ENCODE results near the gene FKTN. TPM values are rescaled to one million over a fixed set of nuclear protein-coding genes. Genes with fewer than 3 reads are reported as not detected.
A peak's percentile ranks its signal among the peaks of the same experiment; 100 is the strongest.

The FKTN gene
- total and polyA plus RNA-seq, 9 of the 15 experiments (the other 6 are each of a cell fraction or from before 2014, with no cell fraction given) = 5.4 to 16.3 (median 10.4) TPM

- no peak for TF ChIP-seq CREB1 (IDR thresholded peaks at IDR 0.05)
- TF ChIP-seq CREB1 (CRISPR knock-in tag; IDR thresholded peaks at IDR 0.05) = peak; percentile 66
- peak; percentile 80 for TF ChIP-seq KLF1 (tag; IDR thresholded peaks at IDR 0.05)
- no peak for TF ChIP-seq SMARCB1 (IDR thresholded peaks at IDR 0.05; ENCODE audit: insufficient read length, low read depth)
- TF ChIP-seq FOXK1 (CRISPR knock-in tag; IDR thresholded peaks at IDR 0.05; ENCODE audit: borderline replicate concordance) = 0 out of 2 replicates have a peak, but pooled peaks have one; percentile 71
- TF ChIP-seq ARID2 (IDR thresholded peaks at IDR 0.05) = 0 out of 2 replicates have a peak, but pooled peaks have one; percentile 25
- no peak for TF ChIP-seq ZNF583 (CRISPR knock-in tag; IDR thresholded peaks at IDR 0.05)
- no peak for TF ChIP-seq HCFC1 (IDR thresholded peaks at IDR 0.05; ENCODE audit: low read depth, low read length)
- TF ChIP-seq ZNF592 (IDR thresholded peaks at IDR 0.05) = peak; percentile 82
- 0 out of 2 replicates have a peak, but pooled peaks have one; percentile 0 for TF ChIP-seq RERE (CRISPR knock-in tag; IDR thresholded peaks at IDR 0.05; ENCODE audit: borderline replicate concordance)
- 0 out of 4 replicates have a peak, but pooled peaks of 1 of the 2 experiments have one; percentile 65 for TF ChIP-seq MLX (CRISPR knock-in tag; conservative IDR thresholded peaks at IDR 0.05)
- peak; percentile 71; the same call in 1 of the 2 replicates for TF ChIP-seq E2F1 (CRISPR knock-in tag; IDR thresholded peaks at IDR 0.05)
- no peak for TF ChIP-seq NCOA6 (IDR thresholded peaks at IDR 0.05)
- TF ChIP-seq TEAD1 (CRISPR knock-in tag; IDR thresholded peaks at IDR 0.05) = peak in 1 of 2 experiments; percentile 76; a peak in 1 of 4 replicates
- TF ChIP-seq FOXP1 (CRISPR knock-in tag; IDR thresholded peaks at IDR 0.05) = peak; percentile 68; the same call in 1 of the 2 replicates
These were observed 98.4 kb downstream of the FKTN start (continued) for GRCh38 chr9:105656131-105656921.
